ENCODE measurements around the gene SRI. TPM values are rescaled to one million over a fixed set of nuclear protein-coding genes. Genes with fewer than 3 reads are reported as not detected.
"Not testable (repeated sequence)": the region's sequence is repeated elsewhere in the genome, so short reads cannot be mapped to it uniquely, and the experiment has no call there.

The SRI gene
- total and polyA plus RNA-seq, 5 experiments from 2014 or later: 63.1 to 254 (median 187) TPM

- H3K9me3 Mint-ChIP-seq: no peaks in the 10 kb centered on the region
- H3K27me3 Mint-ChIP-seq: no peaks in the 10 kb centered on the region
- POLR2A ChIA-PET: no interaction called here
- H3K4me1 Mint-ChIP-seq: peaks cover 0 to 7% (median 4%) of the 10 kb centered on the region in 4 donors
- peaks cover 9 to 43% (median 19%) of the 10 kb centered on the region in 3 donors for H3K36me3 Mint-ChIP-seq
- ATAC-seq (no peak), DNase-seq (no peak)
- no peak overlapping the region for H3K4me3 Mint-ChIP-seq
- peak overlapping the region in 3 of 10 donors; percentile 1 to 57 (median 28) for H3K27ac Mint-ChIP-seq
Observed at GRCh38 chr7:88201305-88201704, 18.5 kb downstream of the SRI start.

- H3K36me3 Mint-ChIP-seq: peaks cover 9 to 38% (median 14%) of the 10 kb centered on the region in 3 donors
- DNase-seq (no peak), ATAC-seq (no peak)
- H3K27ac Mint-ChIP-seq: peak overlapping the region in 1 of 10 donors; percentile 10
- H3K4me1 Mint-ChIP-seq: peaks cover 0 to 7% (median 4%) of the 10 kb centered on the region in 4 donors
- POLR2A ChIA-PET: no interaction called here
- H3K9me3 Mint-ChIP-seq: no peaks in the 10 kb centered on the region
- no peak overlapping the region for H3K4me3 Mint-ChIP-seq
- no peaks in the 10 kb centered on the region for H3K27me3 Mint-ChIP-seq
Observed at GRCh38 chr7:88200789-88201188, 19.0 kb downstream of the SRI start.

- Mint-ChIP-seq H3K27ac (no peak overlapping the region), H3K9me3 (peaks cover 0 to under 1% (median 0%) of the 10 kb centered on the region in 9 donors), H3K4me3 (no peak overlapping the region), H3K27me3 (no peaks in the 10 kb centered on the region), H3K4me1 (peaks cover 0 to 7% (median 4%) of the 10 kb centered on the region in 4 donors), H3K36me3 (peaks cover 9 to 33% (median 16%) of the 10 kb centered on the region in 3 donors)
- DNase-seq (no peak), ATAC-seq (no peak)
- POLR2A ChIA-PET: no interaction called here
Observed at GRCh38 chr7:88200261-88200660, 19.6 kb downstream of the SRI start.

- Mint-ChIP-seq H3K4me1 (no peaks in the 10 kb centered on the region), H3K4me3 (no peak overlapping the region), H3K9me3 (peaks cover 0 to 2% (median 0%) of the 10 kb centered on the region in 9 donors), H3K27me3 (no peaks in the 10 kb centered on the region), H3K27ac (no peak overlapping the region), H3K36me3 (peaks cover 0 to 9% (median 0%) of the 10 kb centered on the region in 3 donors)
- DNase-seq (no peak), ATAC-seq (no peak)
- POLR2A ChIA-PET: no interaction called here
Observed at GRCh38 chr7:88191911-88192310, 27.9 kb downstream of the SRI start.

- Mint-ChIP-seq H3K36me3 (peaks cover 4 to 26% (median 24%) of the 10 kb centered on the region in 3 donors), H3K4me1 (no peaks in the 10 kb centered on the region), H3K9me3 (no peaks in the 10 kb centered on the region), H3K27ac (no peak overlapping the region), H3K27me3 (no peaks in the 10 kb centered on the region), H3K4me3 (no peak overlapping the region)
- POLR2A ChIA-PET: no interaction called here
- ATAC-seq: no peak
- no peak for DNase-seq
Observed at GRCh38 chr7:88185650-88186049, 34.2 kb downstream of the SRI start.

- Mint-ChIP-seq H3K27ac (no peak overlapping the region), H3K27me3 (no peaks in the 10 kb centered on the region), H3K9me3 (no peaks in the 10 kb centered on the region), H3K4me3 (no peak overlapping the region), H3K4me1 (no peaks in the 10 kb centered on the region), H3K36me3 (peaks cover 4 to 26% (median 24%) of the 10 kb centered on the region in 3 donors)
- DNase-seq (no peak), ATAC-seq (no peak)
- POLR2A ChIA-PET: no interaction called here
Observed at GRCh38 chr7:88184848-88185304, 35.0 kb downstream of the SRI start.

GRCh38 chr7:88183051-88183450 is 36.8 kb downstream of the SRI start:
- DNase-seq (no peak), ATAC-seq (no peak)
- POLR2A ChIA-PET: no interaction called here
- H3K4me3 Mint-ChIP-seq: no peak overlapping the region
- H3K36me3 Mint-ChIP-seq: peaks cover 4 to 26% (median 24%) of the 10 kb centered on the region in 3 donors
- no peak overlapping the region for H3K27ac Mint-ChIP-seq
- no peaks in the 10 kb centered on the region for H3K27me3 Mint-ChIP-seq
- H3K9me3 Mint-ChIP-seq: no peaks in the 10 kb centered on the region
- no peaks in the 10 kb centered on the region for H3K4me1 Mint-ChIP-seq

GRCh38 chr7:88176190-88176589 is 43.6 kb downstream of the SRI start:
- Mint-ChIP-seq H3K27ac (no peak overlapping the region), H3K27me3 (no peaks in the 10 kb centered on the region), H3K4me3 (no peak overlapping the region), H3K4me1 (no peaks in the 10 kb centered on the region), H3K9me3 (no peaks in the 10 kb centered on the region), H3K36me3 (peaks cover 0 to 3% (median 0%) of the 10 kb centered on the region in 3 donors)
- ATAC-seq: no peak
- no peak for DNase-seq
- POLR2A ChIA-PET: no interaction called here

GRCh38 chr7:88172842-88173241 is 47.0 kb downstream of the SRI start:
- H3K36me3 Mint-ChIP-seq: peaks cover 0 to 2% (median 0%) of the 10 kb centered on the region in 3 donors
- no peaks in the 10 kb centered on the region for H3K9me3 Mint-ChIP-seq
- ATAC-seq: no peak
- H3K4me1 Mint-ChIP-seq: no peaks in the 10 kb centered on the region
- H3K27ac Mint-ChIP-seq: no peak overlapping the region
- POLR2A ChIA-PET: no interaction called here
- no peaks in the 10 kb centered on the region for H3K27me3 Mint-ChIP-seq
- H3K4me3 Mint-ChIP-seq: no peak overlapping the region
- DNase-seq: no peak

- Mint-ChIP-seq H3K27me3 (no peaks in the 10 kb centered on the region), H3K9me3 (no peaks in the 10 kb centered on the region), H3K4me1 (no peaks in the 10 kb centered on the region), H3K4me3 (no peak overlapping the region), H3K27ac (no peak overlapping the region), H3K36me3 (no peaks in the 10 kb centered on the region)
- POLR2A ChIA-PET: no interaction called here
- ATAC-seq (no peak), DNase-seq (peak in 1 of 10 donors; percentile 4)
Observed at GRCh38 chr7:88169717-88170320, 50.0 kb downstream of the SRI start.

- no peak for DNase-seq
- no peaks in the 10 kb centered on the region for H3K36me3 Mint-ChIP-seq
- H3K27me3 Mint-ChIP-seq: no peaks in the 10 kb centered on the region
- H3K27ac Mint-ChIP-seq: no peak overlapping the region
- H3K9me3 Mint-ChIP-seq: no peaks in the 10 kb centered on the region
- no peak for ATAC-seq
- no peaks in the 10 kb centered on the region for H3K4me1 Mint-ChIP-seq
- POLR2A ChIA-PET: no interaction called here
- H3K4me3 Mint-ChIP-seq: no peak overlapping the region
Observed at GRCh38 chr7:88167721-88168120, 52.1 kb downstream of the SRI start.

- no peaks in the 10 kb centered on the region for H3K9me3 Mint-ChIP-seq
- no peaks in the 10 kb centered on the region for H3K4me1 Mint-ChIP-seq
- DNase-seq (no peak), ATAC-seq (no peak)
- no peak overlapping the region for H3K4me3 Mint-ChIP-seq
- POLR2A ChIA-PET: no interaction called here
- H3K36me3 Mint-ChIP-seq: no peaks in the 10 kb centered on the region
- H3K27me3 Mint-ChIP-seq: no peaks in the 10 kb centered on the region
- H3K27ac Mint-ChIP-seq: peak overlapping the region in 1 of 10 donors; percentile 4
Observed at GRCh38 chr7:88167223-88167622, 52.6 kb downstream of the SRI start.

- Mint-ChIP-seq H3K9me3 (peaks cover 0 to 7% (median 0%) of the 10 kb centered on the region in 9 donors), H3K27me3 (no peaks in the 10 kb centered on the region), H3K27ac (no peak overlapping the region), H3K4me1 (no peaks in the 10 kb centered on the region), H3K36me3 (no peaks in the 10 kb centered on the region), H3K4me3 (no peak overlapping the region)
- DNase-seq: no peak
- no peak for ATAC-seq
- POLR2A ChIA-PET: no interaction called here
Observed at GRCh38 chr7:88165697-88166096, 54.1 kb downstream of the SRI start.

GRCh38 chr7:88159741-88160140 is 60.1 kb downstream of the SRI start:
- Mint-ChIP-seq H3K36me3 (peaks cover 28 to 42% (median 40%) of the 10 kb centered on the region in 3 donors), H3K9me3 (peaks cover 0 to 40% (median 20%) of the 10 kb centered on the region in 9 donors)
- H3K27ac Mint-ChIP-seq, H3K4me3 Mint-ChIP-seq, ATAC-seq, H3K27me3 Mint-ChIP-seq, H3K4me1 Mint-ChIP-seq, POLR2A ChIA-PET, DNase-seq: not testable (repeated sequence)

Measured in naive thymus-derived CD8-positive, alpha-beta T cell (primary cell).